GM12801 (cell line): ENCODE data around the gene SEPTIN8.

ENCODE experiments used
- CTCF ChIP-seq: IDR thresholded peaks from one replicate; pipeline ENCODE4 v1.5.1; 2011; ENCODE audit warnings: control low read depth; ENCODE audit not compliant: insufficient read length; ENCODE audit errors: extremely low read depth

Gene SEPTIN8

GRCh38 chr5:132816083-132816482, 39.0 kb upstream of the SEPTIN8 start:
- TF ChIP-seq CTCF = no peak

- no peak for TF ChIP-seq CTCF
These were observed 38.4 kb upstream of the SEPTIN8 start for GRCh38 chr5:132815454-132815853.

GRCh38 chr5:132814503-132815294, 37.7 kb upstream of the SEPTIN8 start:
- TF ChIP-seq CTCF = no peak

GRCh38 chr5:132813599-132814502, 36.8 kb upstream of the SEPTIN8 start:
- TF ChIP-seq CTCF = no peak

GRCh38 chr5:132812781-132813598, 36.0 kb upstream of the SEPTIN8 start, which contains the start of gene SOWAHA:
Gene SOWAHA, plus strand, starts transcription at chr5:132813302. Its CDS starts 320 bp downstream, at chr5:132813622.
- no peak for TF ChIP-seq CTCF

GRCh38 chr5:132812123-132812765, 35.2 kb upstream of the SEPTIN8 start:
- TF ChIP-seq CTCF = no peak
